Mucosa of descending colon (tissue), 3 donors: ENCODE data around the gene ASB10. TPM values are rescaled to one million over a fixed set of nuclear protein-coding genes. Genes with fewer than 3 reads are reported as not detected.

Source experiments
- ATAC-seq: fragments of 200-7000 bp; cut with Tn5 transposase; one replicate; pipeline ENCODE4 v1.9.1; 2020; ENCODE audit warnings: mild to moderate bottlenecking, moderate library complexity
- DNase-seq, 3 donors: peaks; one replicate each; pipeline ENCODE4 v3.0.0-alpha.2; 2020
- H3K36me3 ChIP-seq: fragments of 200-600 bp; one replicate; pipeline ENCODE4 v1.8.0; 2021; ENCODE audit warnings: low read depth, mild to moderate bottlenecking
- H3K4me1 ChIP-seq: fragments of 200-600 bp; one replicate; pipeline ENCODE4 v1.8.0; 2021; ENCODE audit warnings: low read depth, mild to moderate bottlenecking
- H3K4me3 ChIP-seq: fragments of 200-600 bp; one replicate; pipeline ENCODE4 v1.8.0; 2021; ENCODE audit warnings: mild to moderate bottlenecking
- H3K9me3 ChIP-seq: fragments of 200-600 bp; one replicate; pipeline ENCODE4 v1.8.0; 2021; ENCODE audit warnings: mild to moderate bottlenecking
- CTCF ChIP-seq: fragments of 200-600 bp; IDR thresholded peaks from one replicate; pipeline ENCODE4 v1.8.0; 2022; ENCODE audit warnings: antibody characterized with exemption, mild to moderate bottlenecking
- intact Hi-C, 2 donors: fragments of 100-400 bp; cut with DNase I in 1 of 2; cut with micrococcal nuclease in 1 of 2; formaldehyde crosslinking; loops; one replicate each; pipeline versions ENCODE4 v1.11.0 to v1.11.1; 2022; cut with DNase I, micrococcal nuclease
- total RNA-seq, 3 donors: library from RNA; stranded (reverse); fragmentation: NEBNext Ultra II Directional in 2 of 3; extraction: Animal tissue kit (Norgen Biotek cat#: 25700) in 2 of 3; gene quantifications; one replicate each; pipeline versions ENCODE4 v1.2.1 to v1.2.4, GENCODE V29; 2021 to 2023
- donor health status: DM: no; HTN: no; CAD: no; lungs with moderate emphysema.
- donor health status: DM: no; HTN: no; CAD: no.
- donor health status: DM: no; HTN: yes; CAD: no.

ASB10 gene
- total RNA-seq, 3 donors from 2014 or later: not detected

GRCh38 chr7:151197932-151198331 lies 10.9 kb upstream of the ASB10 start:
- Histone ChIP-seq H3K36me3 (no peaks in the 10 kb centered on the region), H3K9me3 (no peaks in the 10 kb centered on the region), H3K4me3 (no peak overlapping the region), H3K4me1 (no peaks in the 10 kb centered on the region)
- no peak for TF ChIP-seq CTCF
- DNase-seq (no peak), ATAC-seq (no peak)
- intact Hi-C loops: no loop called here

- Histone ChIP-seq H3K4me3 (no peak overlapping the region), H3K9me3 (no peaks in the 10 kb centered on the region), H3K4me1 (no peaks in the 10 kb centered on the region), H3K36me3 (no peaks in the 10 kb centered on the region)
- DNase-seq: no peak
- no peak for TF ChIP-seq CTCF
- intact Hi-C loops: no loop called here
- no peak for ATAC-seq
Measured at GRCh38 chr7:151195616-151196450, 8.8 kb upstream of the ASB10 start.

GRCh38 chr7:151194188-151194587 lies 7.1 kb upstream of the ASB10 start:
- intact Hi-C loops: no loop called here
- ATAC-seq: no peak

GRCh38 chr7:151193203-151193978 lies 6.3 kb upstream of the ASB10 start:
- no peak for TF ChIP-seq CTCF

More at GRCh38 chr7:151194188-151194587, 7.1 kb upstream of the ASB10 start:
- Histone ChIP-seq H3K9me3 (no peaks in the 10 kb centered on the region), H3K4me1 (no peaks in the 10 kb centered on the region), H3K36me3 (no peaks in the 10 kb centered on the region), H3K4me3 (no peak overlapping the region)
- TF ChIP-seq CTCF: no peak
- DNase-seq: no peak

GRCh38 chr7:151192002-151192539 lies 5.0 kb upstream of the ASB10 start:
- no peaks in the 10 kb centered on the region for H3K4me1 ChIP-seq
- no peak for TF ChIP-seq CTCF
- H3K4me3 ChIP-seq: no peak overlapping the region
- DNase-seq (no peak), ATAC-seq (no peak)
- intact Hi-C loops: no loop called here
- H3K36me3 ChIP-seq: no peaks in the 10 kb centered on the region
- H3K9me3 ChIP-seq: no peaks in the 10 kb centered on the region

More at GRCh38 chr7:151193203-151193978, 6.3 kb upstream of the ASB10 start:
- ATAC-seq: no peak
- no peak for DNase-seq
- H3K4me1 ChIP-seq: no peaks in the 10 kb centered on the region
- intact Hi-C loops: no loop called here
- no peaks in the 10 kb centered on the region for H3K9me3 ChIP-seq
- no peak overlapping the region for H3K4me3 ChIP-seq
- no peaks in the 10 kb centered on the region for H3K36me3 ChIP-seq
